Muscle layer of duodenum (tissue), 2 donors: ENCODE results near the gene WDR46.
"Not testable (repeated sequence)": the region's sequence is repeated elsewhere in the genome, so short reads cannot be mapped to it uniquely, and the experiment has no call there.

ENCODE experiments used
- H3K27ac ChIP-seq: one replicate; pipeline ENCODE4 v1.7.0; 2013; ENCODE audit warnings: mild to moderate bottlenecking, low read length
- H3K27me3 ChIP-seq: one replicate; pipeline ENCODE4 v1.7.0; 2013; ENCODE audit warnings: low read depth, mild to moderate bottlenecking, control low read depth, low read length
- H3K36me3 ChIP-seq, 2 donors: one replicate each; pipeline ENCODE4 v1.7.0; 2013; ENCODE audit warnings: low read length in 2 of 2, control low read depth in 1 of 2, mild to moderate bottlenecking in 1 of 2; ENCODE audit not compliant: insufficient read depth in 2 of 2, control insufficient read depth in 1 of 2
- H3K4me1 ChIP-seq, 2 donors: one replicate each; pipeline ENCODE4 v1.7.0; 2013; ENCODE audit warnings: low read length in 2 of 2, mild to moderate bottlenecking in 2 of 2, control low read depth in 1 of 2, moderate library complexity in 1 of 2; ENCODE audit not compliant: insufficient read depth in 2 of 2, control insufficient read depth in 1 of 2
- H3K4me3 ChIP-seq, 2 donors: one replicate each; pipeline ENCODE4 v1.7.0; 2013; ENCODE audit warnings: low read length in 2 of 2, low read depth in 1 of 2, mild to moderate bottlenecking in 1 of 2
- H3K9me3 ChIP-seq, 2 donors: one replicate each; pipeline ENCODE4 v1.7.0; 2013; ENCODE audit warnings: low read length in 2 of 2, control low read depth in 1 of 2, mild to moderate bottlenecking in 1 of 2; ENCODE audit not compliant: control insufficient read depth in 1 of 2
- donor health status: healthy.

The WDR46 gene

GRCh38 chr6:33280539-33280938 lies 8.5 kb downstream of the WDR46 start:
- peaks cover 4 to 37% of the 10 kb centered on the region in 2 donors for H3K4me1 ChIP-seq
- H3K9me3 ChIP-seq = no peaks in the 10 kb centered on the region
- H3K36me3 ChIP-seq = peaks cover 17 to 68% of the 10 kb centered on the region in 2 donors
- no peak overlapping the region for H3K27ac ChIP-seq
- no peak overlapping the region for H3K4me3 ChIP-seq
- no peaks in the 10 kb centered on the region for H3K27me3 ChIP-seq

GRCh38 chr6:33279971-33280511 lies 9.0 kb downstream of the WDR46 start:
- Histone ChIP-seq H3K36me3 (peaks cover 22 to 71% of the 10 kb centered on the region in 2 donors), H3K27ac (no peak overlapping the region), H3K4me3 (no peak overlapping the region)

GRCh38 chr6:33279257-33279695 lies 9.8 kb downstream of the WDR46 start:
- H3K4me1 ChIP-seq = peaks cover 4 to 50% of the 10 kb centered on the region in 2 donors
- H3K36me3 ChIP-seq = peaks cover 30 to 69% of the 10 kb centered on the region in 2 donors
- H3K27me3 ChIP-seq = no peaks in the 10 kb centered on the region
- no peaks in the 10 kb centered on the region for H3K9me3 ChIP-seq
- H3K27ac ChIP-seq = no peak overlapping the region
- H3K4me3 ChIP-seq = no peak overlapping the region

More at GRCh38 chr6:33279971-33280511, 9.0 kb downstream of the WDR46 start:
- Histone ChIP-seq H3K9me3 (no peaks in the 10 kb centered on the region), H3K4me1 (peaks cover 4 to 42% of the 10 kb centered on the region in 2 donors), H3K27me3 (no peaks in the 10 kb centered on the region)

GRCh38 chr6:33278810-33279209 lies 10.2 kb downstream of the WDR46 start:
- H3K36me3 ChIP-seq = peaks cover 32 to 66% of the 10 kb centered on the region in 2 donors
- H3K27me3 ChIP-seq = no peaks in the 10 kb centered on the region
- H3K9me3 ChIP-seq = no peaks in the 10 kb centered on the region
- no peak overlapping the region for H3K4me3 ChIP-seq
- peaks cover 4 to 55% of the 10 kb centered on the region in 2 donors for H3K4me1 ChIP-seq
- no peak overlapping the region for H3K27ac ChIP-seq

GRCh38 chr6:33278392-33278741 lies 10.7 kb downstream of the WDR46 start:
- Histone ChIP-seq H3K27ac (no peak overlapping the region), H3K27me3 (no peaks in the 10 kb centered on the region), H3K36me3 (peaks cover 32 to 62% of the 10 kb centered on the region in 2 donors), H3K9me3 (no peaks in the 10 kb centered on the region), H3K4me3 (no peak overlapping the region), H3K4me1 (peaks cover 6 to 59% of the 10 kb centered on the region in 2 donors)

GRCh38 chr6:33277663-33278391 lies 11.2 kb downstream of the WDR46 start:
- Histone ChIP-seq H3K27ac (peak overlapping the region; percentile 74), H3K9me3 (no peaks in the 10 kb centered on the region), H3K36me3 (peaks cover 36 to 62% of the 10 kb centered on the region in 2 donors), H3K4me1 (peaks cover 11 to 64% of the 10 kb centered on the region in 2 donors), H3K27me3 (no peaks in the 10 kb centered on the region), H3K4me3 (peak overlapping the region; percentile 68 to 85)

GRCh38 chr6:33276864-33277662 lies 12.0 kb downstream of the WDR46 start, which contains the start of gene B3GALT4:
TSS of gene B3GALT4 (plus strand) at chr6:33277123. CDS start at chr6:33277420, 297 bp downstream.
- H3K27me3 ChIP-seq = no peaks in the 10 kb centered on the region
- H3K4me1 ChIP-seq = peaks cover 16 to 71% of the 10 kb centered on the region in 2 donors

GRCh38 chr6:33276581-33276863 lies 12.5 kb downstream of the WDR46 start:
- Histone ChIP-seq H3K27ac (peak overlapping the region; percentile 83), H3K36me3 (peaks cover 37 to 49% of the 10 kb centered on the region in 2 donors), H3K9me3 (no peaks in the 10 kb centered on the region), H3K27me3 (no peaks in the 10 kb centered on the region), H3K4me1 (peaks cover 16 to 71% of the 10 kb centered on the region in 2 donors), H3K4me3 (peak overlapping the region; percentile 68 to 85)

More at GRCh38 chr6:33276864-33277662, 12.0 kb downstream of the WDR46 start, which contains the start of gene B3GALT4:
- H3K36me3 ChIP-seq = peaks cover 37 to 54% of the 10 kb centered on the region in 2 donors
- peak within 1 kb of the TSS; percentile 83 for H3K27ac ChIP-seq
- peak within 1 kb of the TSS; percentile 68 to 85 for H3K4me3 ChIP-seq
- no peaks in the 10 kb centered on the region for H3K9me3 ChIP-seq

GRCh38 chr6:33275795-33276580 lies 13.1 kb downstream of the WDR46 start:
- Histone ChIP-seq H3K36me3 (peaks cover 32 to 43% of the 10 kb centered on the region in 2 donors), H3K27ac (peak overlapping the region; percentile 83), H3K4me3 (peak overlapping the region; percentile 68 to 85), H3K4me1 (peaks cover 16 to 72% of the 10 kb centered on the region in 2 donors)
- H3K27me3 ChIP-seq, H3K9me3 ChIP-seq: not testable (repeated sequence)

GRCh38 chr6:33273924-33274902 lies 14.8 kb downstream of the WDR46 start:
- H3K27ac ChIP-seq = peak overlapping the region; percentile 41
- peaks cover 30 to 31% of the 10 kb centered on the region in 2 donors for H3K36me3 ChIP-seq
- H3K9me3 ChIP-seq = no peaks in the 10 kb centered on the region
- H3K4me3 ChIP-seq = peak overlapping the region in 1 of 2 donors; percentile 1
- no peaks in the 10 kb centered on the region for H3K27me3 ChIP-seq
- peaks cover 16 to 78% of the 10 kb centered on the region in 2 donors for H3K4me1 ChIP-seq
